SK-N-SH (cell line): ENCODE measurements around the gene FRMD5. TPM values are rescaled to one million over a fixed set of nuclear protein-coding genes. Genes with fewer than 3 reads are reported as not detected.

Experiments used
- CTCF ChIA-PET: fragments of 300-600, 350-600 bp; formaldehyde crosslinking; extraction: SDS; loops from one replicate; lab custom pipeline; 2021; lab: Yijun Ruan, JAX
- POLR2A ChIA-PET: fragments of 350-600 bp; sonication (Branson Sonifier 250); formaldehyde crosslinking; extraction: SDS; loops from one replicate; lab custom pipeline; 2020; ENCODE audit warnings: antibody characterized with exemption, inconsistent platforms; lab: Yijun Ruan, JAX
- DNase-seq: peaks from one replicate; pipeline ENCODE4 v3.0.0; 2012
- H2AFZ ChIP-seq: fragments of 200-600 bp; sonication (generic); 2 replicates; pipeline ENCODE4 v1.8.1; 2016; ENCODE audit warnings: antibody characterized with exemption, mild to moderate bottlenecking, low read depth
- H3F3A ChIP-seq: fragments of 200-600 bp; sonication (generic); replicated peaks from 2 replicates; pipeline ENCODE3; 2016; ENCODE audit warnings: antibody characterized with exemption, mild to moderate bottlenecking; ENCODE audit not compliant: insufficient read depth
- H3K27ac ChIP-seq, 2 experiments: fragments of 200-500 bp in 1 of 2; fragments of 200-600 bp in 1 of 2; sonication (Bioruptor generic) in 1 of 2; sonication (generic), shearing (Covaris generic) in 1 of 2; 2 replicates each; pipeline versions ENCODE4 v1.5.1 to v1.6.1; 2014 to 2016; ENCODE audit warnings: low read depth in 2 of 2, inconsistent platforms in 1 of 2, low read length in 1 of 2, mild to moderate bottlenecking in 1 of 2, mixed read lengths in 1 of 2
- H3K27me3 ChIP-seq: fragments of 200-600 bp; sonication (generic), shearing (Covaris generic); 2 replicates; pipeline ENCODE4 v1.6.1; 2016; ENCODE audit warnings: mixed run types; ENCODE audit not compliant: insufficient read depth
- H3K36me3 ChIP-seq, 2 experiments: fragments of 200-500 bp in 1 of 2; fragments of 200-600 bp in 1 of 2; sonication (Bioruptor generic) in 1 of 2; sonication (generic) in 1 of 2; replicated peaks in 1 of 2; 2 replicates each; pipeline versions ENCODE3 to v1.5.1; 2014 to 2016; ENCODE audit warnings: low read length in 1 of 2, mild to moderate bottlenecking in 1 of 2; ENCODE audit not compliant: insufficient read depth in 2 of 2, control insufficient read depth in 1 of 2
- H3K4me1 ChIP-seq, 2 experiments: fragments of 200-500 bp in 1 of 2; fragments of 200-600 bp in 1 of 2; sonication (Bioruptor generic) in 1 of 2; sonication (generic), shearing (Covaris generic) in 1 of 2; 2 replicates each; pipeline versions ENCODE4 v1.5.1 to v1.6.1; 2014 to 2016; ENCODE audit warnings: low read depth in 1 of 2, low read length in 1 of 2, mixed run types in 1 of 2; ENCODE audit not compliant: insufficient read depth in 2 of 2, control insufficient read depth in 1 of 2
- H3K4me2 ChIP-seq: fragments of 200-600 bp; sonication (generic), shearing (Covaris generic); 2 replicates; pipeline ENCODE4 v1.6.1; 2017; ENCODE audit warnings: mixed run types
- H3K4me3 ChIP-seq, 2 experiments: fragments of 200-500 bp in 1 of 2; fragments of 200-600 bp in 1 of 2; sonication (Bioruptor generic) in 1 of 2; sonication (generic), shearing (Covaris generic) in 1 of 2; 2 replicates each; pipeline versions ENCODE4 v1.5.1 to v1.8.1; 2014 to 2016; ENCODE audit warnings: low read depth in 2 of 2, inconsistent platforms in 1 of 2, low read length in 1 of 2, mild to moderate bottlenecking in 1 of 2, mixed read lengths in 1 of 2, moderate library complexity in 1 of 2
- H3K79me2 ChIP-seq: fragments of 200-600 bp; sonication (generic); 2 replicates; pipeline ENCODE4 v1.8.1; 2017; ENCODE audit warnings: mild to moderate bottlenecking; ENCODE audit not compliant: insufficient read depth
- H3K9ac ChIP-seq: fragments of 200-600 bp; sonication (generic); 2 replicates; pipeline ENCODE4 v1.6.1; 2017; ENCODE audit warnings: mixed run types
- H3K9me2 ChIP-seq: fragments of 200-600 bp; sonication (generic); 2 replicates; pipeline ENCODE4 v1.6.1; 2017; ENCODE audit warnings: mixed run types
- H3K9me3 ChIP-seq: fragments of 200-600 bp; sonication (generic); 2 replicates; pipeline ENCODE4 v1.6.1; 2017; ENCODE audit warnings: mixed run types, mild to moderate bottlenecking, moderate library complexity
- H4K20me1 ChIP-seq: fragments of 200-600 bp; sonication (generic); 2 replicates; pipeline ENCODE4 v1.6.1; 2017; ENCODE audit warnings: mild to moderate bottlenecking, mixed run types; ENCODE audit not compliant: insufficient read depth
- CTCF ChIP-seq: fragments of 200-600 bp; sonication (generic); IDR thresholded peaks from 2 replicates; pipeline ENCODE4 v1.6.1; 2017; ENCODE audit warnings: antibody characterized with exemption, mild to moderate bottlenecking, moderate library complexity
- EZH2phosphoT487 ChIP-seq: fragments of 200-600 bp; sonication (generic); IDR thresholded peaks from 2 replicates; pipeline ENCODE4 v1.6.1; 2017; ENCODE audit warnings: low read depth, mixed run types, mild to moderate bottlenecking, antibody characterized with exemption, moderate library complexity, borderline replicate concordance
- FOXJ3 ChIP-seq: sonication (generic); formaldehyde crosslinking; IDR thresholded peaks from 2 replicates; pipeline ENCODE4 v1.5.1; 2020; ENCODE audit warnings: mild to moderate bottlenecking, missing genetic modification reagents
- FOXM1 ChIP-seq: IDR thresholded peaks from 2 replicates; pipeline ENCODE4 v1.4.0; 2012; ENCODE audit warnings: low read depth, mild to moderate bottlenecking
- GABPA ChIP-seq: IDR thresholded peaks from 2 replicates; pipeline ENCODE4 v1.4.0; 2012; ENCODE audit warnings: low read depth, mild to moderate bottlenecking
- MAX ChIP-seq: IDR thresholded peaks from 2 replicates; pipeline ENCODE4 v1.4.0; 2012; ENCODE audit warnings: low read depth
- MXI1 ChIP-seq: IDR thresholded peaks from 2 replicates; pipeline ENCODE4 v1.6.1; 2012; ENCODE audit warnings: mild to moderate bottlenecking, low read depth, low read length, improper control_type of control experiment
- NFIC ChIP-seq: IDR thresholded peaks from 2 replicates; pipeline ENCODE4 v1.4.0; 2012; ENCODE audit warnings: borderline replicate concordance
- PBX3 ChIP-seq: IDR thresholded peaks from 2 replicates; pipeline ENCODE4; 2012
- POLR2AphosphoS5 ChIP-seq: IDR thresholded peaks from 2 replicates; pipeline ENCODE4 v1.6.1; 2012; ENCODE audit warnings: low read depth, low read length
- RCOR1 ChIP-seq: fragments of 150-350 bp; IDR thresholded peaks from 2 replicates; pipeline ENCODE4 v1.6.1; 2017; ENCODE audit warnings: antibody characterized with exemption, low read length
- RXRA ChIP-seq: IDR thresholded peaks from 2 replicates; pipeline ENCODE4 v1.4.0; 2012; ENCODE audit warnings: low read depth, mild to moderate bottlenecking, borderline replicate concordance
- TAF1 ChIP-seq: IDR thresholded peaks from 2 replicates; pipeline ENCODE4 v1.6.1; 2012; ENCODE audit warnings: low read depth, mild to moderate bottlenecking, low read length, moderate library complexity, borderline replicate concordance
- WGBS: methylation state at CpG from one replicate; pipeline ENCODE4 v1.1.6; 2017; ENCODE audit warnings: low lambda C conversion rate; 5-methylcytosine and 5-hydroxymethylcytosine counted together
- polyA plus RNA-seq, 3 experiments: library from polyadenylated mRNA; depleted of rRNA; stranded (reverse); fragments of >200 nt; gene quantifications; 2 replicates each; pipeline ENCODE4 v1.2.3, GENCODE V29; 2012

FRMD5 gene
- polyA plus RNA-seq, 1 of the 3 experiments (the other 2 are of a cell fraction): 24.8 TPM

- no peaks in the 10 kb centered on the region for H3K4me1 ChIP-seq
- no peaks in the 10 kb centered on the region for H3K36me3 ChIP-seq
- POLR2A ChIA-PET: no interaction called here
- no peaks in the 10 kb centered on the region for H3K9me3 ChIP-seq
- no peaks in the 10 kb centered on the region for H3F3A ChIP-seq
- 93% methylated on average over 4 of the region's 4 CpGs for WGBS
- no peak overlapping the region for H2AFZ ChIP-seq
- no peak overlapping the region for H3K4me3 ChIP-seq
- H3K79me2 ChIP-seq: no peaks in the 10 kb centered on the region
- H3K9ac ChIP-seq: no peak overlapping the region
- no peaks in the 10 kb centered on the region for H4K20me1 ChIP-seq
- no peak overlapping the region for H3K4me2 ChIP-seq
- TF ChIP-seq GABPA (no peak), FOXJ3 (CRISPR knock-in tag) (no peak), NFIC (no peak)
- CTCF ChIA-PET: interaction anchor here (0.9 to 1.2 kb wide), 3 partner anchors 10 to 14 kb away, joined by 3 to 4 read pairs (median 3); no protein-coding TSS in a partner anchor
- no peak overlapping the region for H3K27ac ChIP-seq
- DNase-seq: no peak
- H3K27me3 ChIP-seq: no peaks in the 10 kb centered on the region
- H3K9me2 ChIP-seq: no peaks in the 10 kb centered on the region
These were observed 244.5 kb downstream of the FRMD5 start for GRCh38 chr15:43950531-43950930.

GRCh38 chr15:43948691-43949325 is 246.3 kb downstream of the FRMD5 start:
- no peaks in the 10 kb centered on the region for H4K20me1 ChIP-seq
- TF ChIP-seq POLR2AphosphoS5 (no peak), CTCF (no peak), MXI1 (no peak), RXRA (no peak), FOXM1 (no peak), EZH2phosphoT487 (no peak), MAX (no peak), RCOR1 (no peak), TAF1 (no peak), PBX3 (no peak)
- H3K9me2 ChIP-seq: no peaks in the 10 kb centered on the region
- ChIA-PET POLR2A (no interaction called here), CTCF (interaction anchor here (0.7 to 1.3 kb wide), 3 partner anchors 10 to 81 kb away, joined by 3 to 4 read pairs (median 3); no protein-coding TSS in a partner anchor)
- no peak overlapping the region for H3K9ac ChIP-seq
- H3K36me3 ChIP-seq: no peaks in the 10 kb centered on the region
- H2AFZ ChIP-seq: no peak overlapping the region
- H3K79me2 ChIP-seq: no peaks in the 10 kb centered on the region
- 100% methylated on average over 1 of the region's 1 CpG for WGBS
- H3K27ac ChIP-seq: no peak overlapping the region
- H3K4me1 ChIP-seq: no peaks in the 10 kb centered on the region
- H3K4me2 ChIP-seq: no peak overlapping the region
- H3K4me3 ChIP-seq: no peak overlapping the region
- H3F3A ChIP-seq: no peaks in the 10 kb centered on the region
- H3K9me3 ChIP-seq: no peaks in the 10 kb centered on the region
- H3K27me3 ChIP-seq: no peaks in the 10 kb centered on the region
- no peak for DNase-seq
